Stomach (tissue), 4 donors: Measurements from ENCODE around the gene SH3PXD2A.

Source experiments
- CTCF ChIP-seq, 7 experiments: fragments of 450-650 bp in 4 of 7; fragments of 200-600 bp in 3 of 7; sonication (generic) in 3 of 7; IDR thresholded peaks; one replicate each; pipeline ENCODE4 v1.5.1; 2016 to 2019; ENCODE audit warnings: antibody characterized with exemption in 7 of 7, control low read depth in 2 of 7, mild to moderate bottlenecking in 1 of 7
- POLR2A ChIP-seq, 4 donors: fragments of 450-650 bp; IDR thresholded peaks; one replicate each; pipeline ENCODE4 v1.6.1; 2016; ENCODE audit warnings: antibody characterized with exemption in 4 of 4, control low read depth in 2 of 4, mild to moderate bottlenecking in 1 of 4, moderate library complexity in 1 of 4
- POLR2AphosphoS5 ChIP-seq, 3 donors: sonication (generic); formaldehyde crosslinking; IDR thresholded peaks; one replicate each; pipeline ENCODE4 v1.6.1; 2016; ENCODE audit warnings: antibody characterized with exemption in 3 of 3

GRCh38 chr10:103547391-103547946 is 307.9 kb downstream of the SH3PXD2A start:
- TF ChIP-seq CTCF (IDR thresholded peaks at IDR 0.05) (no peak), POLR2A (IDR thresholded peaks at IDR 0.05) (no peak), POLR2AphosphoS5 (IDR thresholded peaks at IDR 0.05) (no peak)
